T-helper 1 cell (primary cell): ENCODE data around the gene CRYGS.
"Not testable (repeated sequence)": the region's sequence is repeated elsewhere in the genome, so short reads cannot be mapped to it uniquely, and the experiment has no call there.

Source experiments
- DNase-seq, 5 donors: peaks; one replicate each; pipeline ENCODE4 v3.0.0-alpha.2; 2012 to 2020

The CRYGS gene

GRCh38 chr3:186517218-186517617, 27.0 kb downstream of the CRYGS start:
- no peak for DNase-seq

GRCh38 chr3:186516646-186517045, 27.5 kb downstream of the CRYGS start:
- DNase-seq: no peak

- peak in 2 of 5 donors; percentile 3 to 64 for DNase-seq
Observed at GRCh38 chr3:186515125-186515524, 29.1 kb downstream of the CRYGS start.

GRCh38 chr3:186514296-186515002, 29.7 kb downstream of the CRYGS start:
- DNase-seq: peak in 1 of 5 donors; percentile 23

GRCh38 chr3:186513386-186513785, 30.8 kb downstream of the CRYGS start:
- no peak for DNase-seq

- no peak for DNase-seq
Observed at GRCh38 chr3:186512570-186513302, 31.4 kb downstream of the CRYGS start.

- no peak for DNase-seq
Observed at GRCh38 chr3:186511702-186512101, 32.5 kb downstream of the CRYGS start.

GRCh38 chr3:186511245-186511644, 32.9 kb downstream of the CRYGS start:
- no peak for DNase-seq

GRCh38 chr3:186510374-186511079, 33.7 kb downstream of the CRYGS start:
- DNase-seq: no peak

GRCh38 chr3:186509423-186509822, 34.8 kb downstream of the CRYGS start:
- no peak for DNase-seq

GRCh38 chr3:186506857-186507256, 37.3 kb downstream of the CRYGS start:
- DNase-seq: no peak

GRCh38 chr3:186506191-186506739, 37.9 kb downstream of the CRYGS start:
- no peak for DNase-seq

GRCh38 chr3:186502966-186503712, 41.0 kb downstream of the CRYGS start:
- DNase-seq: no peak

GRCh38 chr3:186502138-186502948, 41.8 kb downstream of the CRYGS start:
- no peak for DNase-seq

GRCh38 chr3:186499949-186500348, 44.2 kb downstream of the CRYGS start:
- DNase-seq: not testable (repeated sequence)

- DNase-seq: not testable (repeated sequence)
Observed at GRCh38 chr3:186498022-186498421, 46.2 kb downstream of the CRYGS start.

GRCh38 chr3:186497608-186498007, 46.6 kb downstream of the CRYGS start:
- no peak for DNase-seq

GRCh38 chr3:186496635-186497034, 47.5 kb downstream of the CRYGS start:
- no peak for DNase-seq

- no peak for DNase-seq
Observed at GRCh38 chr3:186496016-186496415, 48.2 kb downstream of the CRYGS start.

GRCh38 chr3:186493525-186494255, 50.5 kb downstream of the CRYGS start:
- DNase-seq: no peak
